H1 (cell line): ENCODE results near the gene SMYD3. TPM values are rescaled to one million over a fixed set of nuclear protein-coding genes. Genes with fewer than 3 reads are reported as not detected.

Experiments used
- ASH2L ChIP-seq: fragments of 200-600, 300-600 bp; sonication (generic); IDR thresholded peaks from one replicate; pipeline ENCODE4 v1.7.1; 2017; ENCODE audit warnings: low read length
- CREB1 ChIP-seq: IDR thresholded peaks from 2 replicates; pipeline ENCODE4 v1.6.1; 2012; ENCODE audit warnings: inconsistent platforms
- CTBP2 ChIP-seq: IDR thresholded peaks from 2 replicates; pipeline ENCODE4 v1.7.0; 2011; ENCODE audit warnings: borderline replicate concordance, mild to moderate bottlenecking, moderate library complexity, mixed read lengths, low read length; ENCODE audit not compliant: insufficient read depth, insufficient read length
- HDAC2 ChIP-seq, 2 experiments: fragments of 300-600 bp in 1 of 2; sonication (generic) in 1 of 2; IDR thresholded peaks; 2 replicates each; pipeline ENCODE4 v1.6.1; 2011 to 2012; ENCODE audit warnings: low read depth in 2 of 2, low read length in 2 of 2, mild to moderate bottlenecking in 2 of 2, moderate library complexity in 2 of 2, borderline replicate concordance in 1 of 2, inconsistent platforms in 1 of 2
- JUN ChIP-seq: IDR thresholded peaks from 2 replicates; pipeline ENCODE4 v1.6.1; 2011; ENCODE audit warnings: low read depth, mild to moderate bottlenecking, improper control_type of control experiment, low read length
- MAX ChIP-seq: IDR thresholded peaks from 2 replicates; pipeline ENCODE4 v1.6.1; 2012; ENCODE audit warnings: inconsistent platforms
- POLR2A ChIP-seq, 2 experiments: IDR thresholded peaks; 1 replicate in 1 of 2; 2 replicates in 1 of 2; pipeline ENCODE4 v1.6.1; 2011; ENCODE audit warnings: low read depth in 2 of 2, low read length in 2 of 2, mild to moderate bottlenecking in 2 of 2; ENCODE audit errors: control extremely low read depth in 1 of 2
- SP4 ChIP-seq: IDR thresholded peaks from 2 replicates; pipeline ENCODE4 v1.6.1; 2012; ENCODE audit warnings: low read length, inconsistent platforms
- polyA plus RNA-seq, 7 experiments: library from polyadenylated mRNA; depleted of rRNA in 3 of 7; stranded (reverse) in 5 of 7; unstranded in 2 of 7; fragments of >200 nt in 5 of 7; fragments of 200-250 nt in 2 of 7; gene quantifications; 1 replicate in 5 of 7; 2 replicates in 1 of 7; 4 replicates in 1 of 7; pipeline versions ENCODE4 v1.2.1 to v1.2.3, GENCODE V29; 2011 to 2013; ENCODE audit warnings: missing spikeins in 2 of 7, mixed read lengths in 2 of 7
- total RNA-seq: library from RNA; stranded (reverse); fragmentation: NEBNext Ultra II Directional; extraction: Animal tissue kit (Norgen Biotek cat#: 25700); gene quantifications from 2 replicates; pipeline ENCODE4 v1.2.1, GENCODE V29; 2021
- TF ChIP-seq, protein P1 (sequence below): fragments of 300-600 bp; sonication (generic); IDR thresholded peaks from 2 replicates; pipeline ENCODE4 v1.7.1; 2012; ENCODE audit warnings: low read length, moderate library complexity, mild to moderate bottlenecking, inconsistent platforms; ENCODE audit not compliant: insufficient replicate concordance
- TF ChIP-seq, protein P2 (sequence below): IDR thresholded peaks from 2 replicates; pipeline ENCODE4 v1.6.1; 2011; ENCODE audit warnings: low read depth, mild to moderate bottlenecking, low read length; ENCODE audit not compliant: insufficient read depth

Gene SMYD3
- total and polyA plus RNA-seq, 2 of the 8 experiments (the other 6 are each of a cell fraction or from before 2014, with no cell fraction given), result 17.3 to 25.4 TPM

GRCh38 chr1:245859493-245860114 is 647.5 kb downstream of the SMYD3 start (continued):
- TF ChIP-seq, protein P1, sequence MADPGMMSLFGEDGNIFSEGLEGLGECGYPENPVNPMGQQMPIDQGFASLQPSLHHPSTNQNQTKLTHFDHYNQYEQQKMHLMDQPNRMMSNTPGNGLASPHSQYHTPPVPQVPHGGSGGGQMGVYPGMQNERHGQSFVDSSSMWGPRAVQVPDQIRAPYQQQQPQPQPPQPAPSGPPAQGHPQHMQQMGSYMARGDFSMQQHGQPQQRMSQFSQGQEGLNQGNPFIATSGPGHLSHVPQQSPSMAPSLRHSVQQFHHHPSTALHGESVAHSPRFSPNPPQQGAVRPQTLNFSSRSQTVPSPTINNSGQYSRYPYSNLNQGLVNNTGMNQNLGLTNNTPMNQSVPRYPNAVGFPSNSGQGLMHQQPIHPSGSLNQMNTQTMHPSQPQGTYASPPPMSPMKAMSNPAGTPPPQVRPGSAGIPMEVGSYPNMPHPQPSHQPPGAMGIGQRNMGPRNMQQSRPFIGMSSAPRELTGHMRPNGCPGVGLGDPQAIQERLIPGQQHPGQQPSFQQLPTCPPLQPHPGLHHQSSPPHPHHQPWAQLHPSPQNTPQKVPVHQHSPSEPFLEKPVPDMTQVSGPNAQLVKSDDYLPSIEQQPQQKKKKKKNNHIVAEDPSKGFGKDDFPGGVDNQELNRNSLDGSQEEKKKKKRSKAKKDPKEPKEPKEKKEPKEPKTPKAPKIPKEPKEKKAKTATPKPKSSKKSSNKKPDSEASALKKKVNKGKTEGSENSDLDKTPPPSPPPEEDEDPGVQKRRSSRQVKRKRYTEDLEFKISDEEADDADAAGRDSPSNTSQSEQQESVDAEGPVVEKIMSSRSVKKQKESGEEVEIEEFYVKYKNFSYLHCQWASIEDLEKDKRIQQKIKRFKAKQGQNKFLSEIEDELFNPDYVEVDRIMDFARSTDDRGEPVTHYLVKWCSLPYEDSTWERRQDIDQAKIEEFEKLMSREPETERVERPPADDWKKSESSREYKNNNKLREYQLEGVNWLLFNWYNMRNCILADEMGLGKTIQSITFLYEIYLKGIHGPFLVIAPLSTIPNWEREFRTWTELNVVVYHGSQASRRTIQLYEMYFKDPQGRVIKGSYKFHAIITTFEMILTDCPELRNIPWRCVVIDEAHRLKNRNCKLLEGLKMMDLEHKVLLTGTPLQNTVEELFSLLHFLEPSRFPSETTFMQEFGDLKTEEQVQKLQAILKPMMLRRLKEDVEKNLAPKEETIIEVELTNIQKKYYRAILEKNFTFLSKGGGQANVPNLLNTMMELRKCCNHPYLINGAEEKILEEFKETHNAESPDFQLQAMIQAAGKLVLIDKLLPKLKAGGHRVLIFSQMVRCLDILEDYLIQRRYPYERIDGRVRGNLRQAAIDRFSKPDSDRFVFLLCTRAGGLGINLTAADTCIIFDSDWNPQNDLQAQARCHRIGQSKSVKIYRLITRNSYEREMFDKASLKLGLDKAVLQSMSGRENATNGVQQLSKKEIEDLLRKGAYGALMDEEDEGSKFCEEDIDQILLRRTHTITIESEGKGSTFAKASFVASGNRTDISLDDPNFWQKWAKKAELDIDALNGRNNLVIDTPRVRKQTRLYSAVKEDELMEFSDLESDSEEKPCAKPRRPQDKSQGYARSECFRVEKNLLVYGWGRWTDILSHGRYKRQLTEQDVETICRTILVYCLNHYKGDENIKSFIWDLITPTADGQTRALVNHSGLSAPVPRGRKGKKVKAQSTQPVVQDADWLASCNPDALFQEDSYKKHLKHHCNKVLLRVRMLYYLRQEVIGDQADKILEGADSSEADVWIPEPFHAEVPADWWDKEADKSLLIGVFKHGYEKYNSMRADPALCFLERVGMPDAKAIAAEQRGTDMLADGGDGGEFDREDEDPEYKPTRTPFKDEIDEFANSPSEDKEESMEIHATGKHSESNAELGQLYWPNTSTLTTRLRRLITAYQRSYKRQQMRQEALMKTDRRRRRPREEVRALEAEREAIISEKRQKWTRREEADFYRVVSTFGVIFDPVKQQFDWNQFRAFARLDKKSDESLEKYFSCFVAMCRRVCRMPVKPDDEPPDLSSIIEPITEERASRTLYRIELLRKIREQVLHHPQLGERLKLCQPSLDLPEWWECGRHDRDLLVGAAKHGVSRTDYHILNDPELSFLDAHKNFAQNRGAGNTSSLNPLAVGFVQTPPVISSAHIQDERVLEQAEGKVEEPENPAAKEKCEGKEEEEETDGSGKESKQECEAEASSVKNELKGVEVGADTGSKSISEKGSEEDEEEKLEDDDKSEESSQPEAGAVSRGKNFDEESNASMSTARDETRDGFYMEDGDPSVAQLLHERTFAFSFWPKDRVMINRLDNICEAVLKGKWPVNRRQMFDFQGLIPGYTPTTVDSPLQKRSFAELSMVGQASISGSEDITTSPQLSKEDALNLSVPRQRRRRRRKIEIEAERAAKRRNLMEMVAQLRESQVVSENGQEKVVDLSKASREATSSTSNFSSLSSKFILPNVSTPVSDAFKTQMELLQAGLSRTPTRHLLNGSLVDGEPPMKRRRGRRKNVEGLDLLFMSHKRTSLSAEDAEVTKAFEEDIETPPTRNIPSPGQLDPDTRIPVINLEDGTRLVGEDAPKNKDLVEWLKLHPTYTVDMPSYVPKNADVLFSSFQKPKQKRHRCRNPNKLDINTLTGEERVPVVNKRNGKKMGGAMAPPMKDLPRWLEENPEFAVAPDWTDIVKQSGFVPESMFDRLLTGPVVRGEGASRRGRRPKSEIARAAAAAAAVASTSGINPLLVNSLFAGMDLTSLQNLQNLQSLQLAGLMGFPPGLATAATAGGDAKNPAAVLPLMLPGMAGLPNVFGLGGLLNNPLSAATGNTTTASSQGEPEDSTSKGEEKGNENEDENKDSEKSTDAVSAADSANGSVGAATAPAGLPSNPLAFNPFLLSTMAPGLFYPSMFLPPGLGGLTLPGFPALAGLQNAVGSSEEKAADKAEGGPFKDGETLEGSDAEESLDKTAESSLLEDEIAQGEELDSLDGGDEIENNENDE, result no peak
- TF ChIP-seq CTBP2 (no peak), ASH2L (no peak), HDAC2 (IDR thresholded peaks at IDR 0.05; ENCODE audit: borderline replicate concordance in 1 of 2, low read depth in 2 of 2, low read length in 2 of 2) (no peak), SP4 (no peak), POLR2A (IDR thresholded peaks at IDR 0.05; ENCODE audit: control extremely low read depth in 1 of 2, low read depth in 2 of 2, low read length in 2 of 2) (no peak), MAX (no peak), CREB1 (no peak), JUN (no peak)
- TF ChIP-seq, protein P2, sequence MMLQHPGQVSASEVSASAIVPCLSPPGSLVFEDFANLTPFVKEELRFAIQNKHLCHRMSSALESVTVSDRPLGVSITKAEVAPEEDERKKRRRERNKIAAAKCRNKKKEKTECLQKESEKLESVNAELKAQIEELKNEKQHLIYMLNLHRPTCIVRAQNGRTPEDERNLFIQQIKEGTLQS, result no peak
